Peyer's patch (tissue), 4 donors: ENCODE measurements around the gene VPS33B. TPM values are rescaled to one million over a fixed set of nuclear protein-coding genes. Genes with fewer than 3 reads are reported as not detected.
A peak's percentile ranks its signal among the peaks of the same experiment; 100 is the strongest.

ENCODE experiments used
- DNase-seq, 3 donors: peaks; one replicate each; pipeline ENCODE4 v3.0.0-alpha.2; 2017 to 2019
- H3K27ac ChIP-seq, 4 donors: fragments of 200-600 bp; sonication (generic); one replicate each; pipeline ENCODE4 v1.5.1; 2016 to 2019
- H3K27me3 ChIP-seq, 2 donors: fragments of 200-600 bp; sonication (generic); one replicate each; pipeline ENCODE4 v1.5.1; 2019
- H3K36me3 ChIP-seq, 3 donors: fragments of 200-600 bp; sonication (generic); one replicate each; pipeline ENCODE4 v1.5.1; 2016 to 2019
- H3K4me1 ChIP-seq, 4 donors: fragments of 200-600 bp; sonication (generic); one replicate each; pipeline ENCODE4 v1.5.1; 2016 to 2019
- H3K4me3 ChIP-seq, 4 donors: fragments of 200-600 bp; sonication (generic); 1 replicate in 3 of 4; 2 replicates in 1 of 4; pipeline ENCODE4 v1.5.1; 2016 to 2019; ENCODE audit warnings: mild to moderate bottlenecking in 1 of 4
- H3K9me3 ChIP-seq, 4 donors: fragments of 200-600 bp; sonication (generic); one replicate each; pipeline ENCODE4 v1.5.1; 2016 to 2019; ENCODE audit warnings: mild to moderate bottlenecking in 1 of 4
- CTCF ChIP-seq, 6 experiments: fragments of 450-650 bp in 4 of 6; fragments of 200-600 bp in 2 of 6; sonication (generic) in 1 of 6; IDR thresholded peaks; one replicate each; pipeline ENCODE4 v1.5.1; 2017 to 2019; ENCODE audit warnings: antibody characterized with exemption in 6 of 6, mild to moderate bottlenecking in 3 of 6, moderate library complexity in 1 of 6
- POLR2A ChIP-seq, 2 donors: fragments of 450-650 bp; IDR thresholded peaks; one replicate each; pipeline ENCODE4 v1.5.1; 2017; ENCODE audit warnings: antibody characterized with exemption in 2 of 2, mild to moderate bottlenecking in 2 of 2, moderate library complexity in 2 of 2
- total RNA-seq, 4 donors: library from RNA; depleted of rRNA; stranded (reverse); fragments of >200 nt; gene quantifications; one replicate each; pipeline ENCODE4 v1.1.0, GENCODE V29; 2016

Gene VPS33B
- total RNA-seq = 10 to 100 TPM; 12.4 to 31.5 (median 27.8) TPM

- TF ChIP-seq CTCF (IDR thresholded peaks at IDR 0.05) (no peak), POLR2A (IDR thresholded peaks at IDR 0.05) (peak in 1 of 2 donors; percentile 54)
- H3K36me3 ChIP-seq = no peaks in the 10 kb centered on the region
- H3K4me1 ChIP-seq = peaks cover 0 to 26% (median 0%) of the 10 kb centered on the region in 4 donors
- peak; percentile 83 to 95 (median 84) for DNase-seq
- peak within 1 kb of the TSS; percentile 79 to 97 (median 91) for H3K4me3 ChIP-seq
- peak within 1 kb of the TSS; percentile 68 to 80 (median 76) for H3K27ac ChIP-seq
- no peaks in the 10 kb centered on the region for H3K27me3 ChIP-seq
- H3K9me3 ChIP-seq = no peaks in the 10 kb centered on the region
These were observed at the start of gene VPS33B for GRCh38 chr15:91022075-91022831. TSS of gene VPS33B (minus strand) at chr15:91022594. CDS start at chr15:91022249, 345 bp downstream.

- H3K27ac ChIP-seq = no peak overlapping the region
- H3K36me3 ChIP-seq = no peaks in the 10 kb centered on the region
- no peaks in the 10 kb centered on the region for H3K9me3 ChIP-seq
- H3K4me1 ChIP-seq = no peaks in the 10 kb centered on the region
- H3K4me3 ChIP-seq = no peak overlapping the region
- TF ChIP-seq POLR2A (IDR thresholded peaks at IDR 0.05) = no peak
- no peak for TF ChIP-seq CTCF (IDR thresholded peaks at IDR 0.05)
- no peak for DNase-seq
- no peaks in the 10 kb centered on the region for H3K27me3 ChIP-seq
These were observed 49.8 kb upstream of the VPS33B start for GRCh38 chr15:91072161-91072560.

- TF ChIP-seq CTCF (IDR thresholded peaks at IDR 0.05) (no peak), POLR2A (IDR thresholded peaks at IDR 0.05) (no peak)
- DNase-seq = no peak
- Histone ChIP-seq H3K27ac (no peak overlapping the region), H3K36me3 (no peaks in the 10 kb centered on the region), H3K9me3 (no peaks in the 10 kb centered on the region), H3K4me3 (no peak overlapping the region), H3K27me3 (no peaks in the 10 kb centered on the region), H3K4me1 (no peaks in the 10 kb centered on the region)
These were observed 48.5 kb upstream of the VPS33B start for GRCh38 chr15:91070872-91071271.

- DNase-seq = no peak
- Histone ChIP-seq H3K4me3 (no peak overlapping the region), H3K27ac (no peak overlapping the region), H3K36me3 (no peaks in the 10 kb centered on the region), H3K27me3 (no peaks in the 10 kb centered on the region), H3K4me1 (no peaks in the 10 kb centered on the region), H3K9me3 (no peaks in the 10 kb centered on the region)
- TF ChIP-seq POLR2A (IDR thresholded peaks at IDR 0.05) (no peak), CTCF (IDR thresholded peaks at IDR 0.05) (no peak)
These were observed 46.6 kb upstream of the VPS33B start for GRCh38 chr15:91068966-91069365.

GRCh38 chr15:91068436-91068835 lies 46.0 kb upstream of the VPS33B start:
- TF ChIP-seq POLR2A (IDR thresholded peaks at IDR 0.05) = no peak
- no peak for TF ChIP-seq CTCF (IDR thresholded peaks at IDR 0.05)
- no peak for DNase-seq
- H3K27ac ChIP-seq = no peak overlapping the region
- no peaks in the 10 kb centered on the region for H3K36me3 ChIP-seq
- H3K4me1 ChIP-seq = no peaks in the 10 kb centered on the region
- H3K27me3 ChIP-seq = no peaks in the 10 kb centered on the region
- no peak overlapping the region for H3K4me3 ChIP-seq
- H3K9me3 ChIP-seq = no peaks in the 10 kb centered on the region
